ENCODE results near the gene ADGRF1. TPM values are rescaled to one million over a fixed set of nuclear protein-coding genes. Genes with fewer than 3 reads are reported as not detected.

ADGRF1 gene
- 0.05 TPM in 2 of 5 replicates, not detected in the others for total RNA-seq (2022; extraction: Qiagen RNA extraction; ENCODE audit: low read depth)

GRCh38 chr6:47042275-47042791 is at the start of gene ADGRF1:
Gene ADGRF1 (minus strand): TSS chr6:47042332. CDS start chr6:47029061, 13,271 bp downstream.

Other genes starting within 250 kb of the ADGRF1 start
- gene MEP1A, start 248.9 kb downstream of the ADGRF1 start, total RNA-seq (2022; extraction: Qiagen RNA extraction; ENCODE audit: low read depth): not detected in 5 replicates
- gene ADGRF5, start 120.4 kb downstream of the ADGRF1 start, total RNA-seq (2022; extraction: Qiagen RNA extraction; ENCODE audit: low read depth): not detected in 5 replicates

All from A549 treated with ZK216348 at 1 μM for 4 hours (cell line).